Hematopoietic multipotent progenitor cell treated with erythropoietin and hydrocortisone succinate and interleukin-3 and kit ligand, for 17 days (in vitro differentiated cells): ENCODE results near the gene NRN1.
"Not testable (repeated sequence)": the region's sequence is repeated elsewhere in the genome, so short reads cannot be mapped to it uniquely, and the experiment has no call there.

Source experiments
- DNase-seq: peaks from one replicate; pipeline ENCODE4 v3.0.0-alpha.2; 2015; ENCODE audit warnings: low spot score

The NRN1 gene, protein sequence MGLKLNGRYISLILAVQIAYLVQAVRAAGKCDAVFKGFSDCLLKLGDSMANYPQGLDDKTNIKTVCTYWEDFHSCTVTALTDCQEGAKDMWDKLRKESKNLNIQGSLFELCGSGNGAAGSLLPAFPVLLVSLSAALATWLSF

DNA sequence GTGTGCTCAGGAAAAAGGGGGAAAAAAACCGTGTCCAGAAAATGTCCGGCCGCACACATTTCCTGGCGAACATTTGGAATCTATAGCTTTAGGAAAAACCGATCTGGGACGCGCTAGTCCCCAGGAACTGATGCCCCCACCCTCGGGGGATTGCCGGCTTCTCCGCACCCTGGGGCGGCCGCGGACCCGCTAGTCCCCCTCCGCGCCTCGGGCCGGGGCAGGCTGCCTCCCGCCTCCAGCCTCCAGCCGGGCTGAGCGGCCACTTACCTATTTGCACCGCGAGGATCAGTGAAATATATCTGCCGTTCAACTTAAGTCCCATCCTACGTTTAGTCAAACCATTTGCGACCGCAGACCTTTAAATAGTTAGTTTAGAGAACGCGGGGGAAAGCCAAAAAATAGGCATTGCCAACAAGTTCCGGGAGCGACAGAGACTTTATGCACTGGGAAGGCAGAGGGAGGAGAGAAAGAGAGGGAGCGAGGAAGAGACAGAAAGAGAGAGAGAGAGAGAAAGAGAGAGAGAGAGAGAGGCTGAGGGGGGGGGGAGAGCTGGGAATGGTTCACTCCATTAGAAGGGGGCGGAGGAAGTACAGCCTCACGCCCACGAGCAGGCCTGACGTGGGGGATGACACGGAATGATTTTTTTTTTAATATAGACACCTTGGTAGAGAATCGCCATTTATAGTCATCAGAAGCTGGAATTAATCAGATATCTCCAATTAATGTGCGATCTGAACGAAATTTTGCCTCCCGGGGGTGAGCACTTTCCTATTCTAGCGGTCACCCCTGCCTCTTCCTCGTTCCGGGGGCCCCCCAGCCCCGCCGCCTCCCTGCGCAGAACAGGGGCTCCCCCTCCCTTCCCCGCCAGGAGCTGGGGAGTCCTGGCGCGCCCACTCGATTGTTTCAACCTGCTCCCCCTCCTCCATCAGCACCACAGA, at the start of gene NRN1:
TSS of gene NRN1 (minus strand) at position 498 of the 938 bp plus-strand sequence. CDS start at position 322, 176 bp downstream.
- no peak for DNase-seq

GRCh38 chr6:6052216-6052615, 45.5 kb upstream of the NRN1 start:
- no peak for DNase-seq

- no peak for DNase-seq
Observed at GRCh38 chr6:6046716-6047115, 40.0 kb upstream of the NRN1 start.

DNA sequence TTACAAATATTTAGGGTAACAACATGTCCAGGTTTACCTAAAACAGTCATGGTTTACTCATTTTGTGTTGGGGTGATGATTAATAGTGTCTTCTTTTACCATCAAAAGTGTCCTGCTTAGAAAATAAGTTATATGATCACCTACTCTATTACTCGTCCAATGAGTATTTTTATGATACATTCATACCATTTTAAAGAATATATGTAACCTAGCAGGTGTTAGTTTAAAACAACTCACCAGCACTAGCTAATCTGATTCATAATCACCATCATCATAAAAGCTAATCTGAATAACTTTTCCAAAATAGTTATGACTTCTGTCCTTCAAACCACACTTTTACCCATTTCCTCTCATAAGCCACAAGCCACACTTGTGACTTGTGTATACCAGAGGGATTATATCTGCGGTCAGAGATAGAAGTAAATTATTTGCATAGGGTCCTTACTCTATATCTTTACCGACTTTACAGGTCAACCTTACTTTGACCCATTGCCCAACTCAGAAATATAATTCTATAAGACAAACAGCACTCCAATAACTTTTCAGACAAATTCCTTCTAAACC, 33.3 kb upstream of the NRN1 start:
- no peak for DNase-seq

DNA sequence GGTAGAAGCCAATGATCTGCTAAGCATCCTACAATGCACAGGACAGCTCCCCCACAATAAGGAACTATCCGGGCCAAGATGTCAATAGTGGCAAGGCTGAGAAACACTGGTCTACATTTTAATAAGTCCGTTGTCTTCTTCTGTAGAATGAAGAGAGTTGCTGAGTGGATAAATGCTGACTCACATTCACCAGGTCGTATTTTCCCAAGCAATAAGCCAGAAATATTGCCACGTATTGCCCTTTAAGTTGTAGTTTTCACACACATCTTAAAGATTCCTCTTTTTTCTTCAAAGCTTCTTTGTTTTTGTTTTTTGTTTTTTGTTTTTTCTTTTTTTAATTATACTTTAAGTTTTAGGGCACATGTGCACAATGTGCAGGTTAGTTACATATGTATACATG, 30.5 kb upstream of the NRN1 start:
- no peak for DNase-seq

GRCh38 chr6:6033858-6034257, 27.1 kb upstream of the NRN1 start:
- no peak for DNase-seq

- DNase-seq: no peak
Observed at GRCh38 chr6:6026513-6027205, 19.9 kb upstream of the NRN1 start.

GRCh38 chr6:6025736-6026135, 19.0 kb upstream of the NRN1 start:
- DNase-seq: no peak

DNA sequence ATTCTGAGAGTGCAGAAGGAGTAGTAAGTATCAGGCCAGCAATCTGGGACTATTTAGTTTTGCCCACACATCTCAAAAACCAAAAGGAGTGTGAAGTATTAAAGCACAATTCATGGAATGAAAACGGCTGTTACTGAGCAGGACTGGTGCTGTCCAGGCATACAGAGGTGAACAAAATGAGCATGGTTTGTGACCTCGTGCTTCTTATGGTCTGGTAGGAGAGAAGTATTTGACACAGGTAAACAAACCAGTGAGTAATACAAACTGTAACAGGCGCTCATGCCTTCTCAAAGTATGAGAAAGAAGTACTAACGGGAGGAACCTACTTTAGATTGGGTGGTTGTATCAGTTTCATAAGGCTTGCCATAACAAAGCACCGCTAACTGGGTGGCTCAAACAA, 17.5 kb upstream of the NRN1 start:
- no peak for DNase-seq

DNA sequence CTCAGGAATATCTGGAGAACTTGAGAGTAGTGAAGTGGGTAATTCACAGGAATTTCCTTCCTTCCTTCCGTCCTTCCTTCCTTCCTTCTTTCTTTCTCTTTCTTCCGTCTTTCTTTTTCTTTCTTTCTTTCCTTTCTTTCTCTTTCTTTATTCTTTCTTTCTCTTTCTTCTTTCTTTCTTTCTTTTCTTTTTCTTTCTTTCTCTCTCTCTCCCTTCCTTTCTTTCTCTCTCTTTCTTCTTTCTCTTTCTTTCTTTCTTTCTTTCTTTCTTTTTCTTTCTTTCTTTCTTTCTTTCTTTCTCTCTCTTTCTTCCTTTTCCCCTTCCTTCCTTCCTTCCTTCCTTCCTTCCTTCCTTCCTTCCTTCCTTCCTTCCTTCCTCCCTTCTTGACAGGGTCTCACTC, 16.1 kb upstream of the NRN1 start:
- not testable (repeated sequence) for DNase-seq

- peak; percentile 15 for DNase-seq
Observed at GRCh38 chr6:6008648-6009421, 2.1 kb upstream of the NRN1 start.

DNA sequence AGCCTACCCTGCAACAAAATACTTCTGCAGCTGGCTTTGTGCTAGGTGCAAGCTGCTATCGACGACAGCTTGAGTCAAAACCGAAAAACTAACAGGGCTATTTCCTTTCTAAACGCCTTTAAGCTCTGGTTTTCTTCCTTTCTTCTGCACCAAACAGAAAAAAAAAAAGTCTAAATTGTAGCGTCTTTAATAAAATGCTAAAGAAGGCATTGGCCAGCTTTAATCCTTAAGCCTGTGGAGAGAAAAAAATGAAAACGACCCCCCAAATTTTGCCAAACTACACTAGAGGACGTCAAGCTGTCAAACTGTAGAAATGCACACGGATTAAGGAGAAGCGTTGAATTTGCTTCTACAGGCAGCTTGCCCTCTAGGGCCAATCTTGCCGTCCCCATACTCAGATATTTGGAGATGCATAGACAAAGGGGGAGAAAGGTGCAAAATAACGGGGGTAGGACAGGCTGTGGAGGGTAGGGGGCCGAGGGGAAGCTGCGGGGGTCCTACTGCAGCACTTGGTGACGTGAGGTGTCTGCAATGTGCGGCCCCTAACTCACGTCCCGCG, 1.4 kb upstream of the NRN1 start:
- no peak for DNase-seq

GRCh38 chr6:6007366-6008088, 802 bp upstream of the NRN1 start:
- no peak for DNase-seq

DNA sequence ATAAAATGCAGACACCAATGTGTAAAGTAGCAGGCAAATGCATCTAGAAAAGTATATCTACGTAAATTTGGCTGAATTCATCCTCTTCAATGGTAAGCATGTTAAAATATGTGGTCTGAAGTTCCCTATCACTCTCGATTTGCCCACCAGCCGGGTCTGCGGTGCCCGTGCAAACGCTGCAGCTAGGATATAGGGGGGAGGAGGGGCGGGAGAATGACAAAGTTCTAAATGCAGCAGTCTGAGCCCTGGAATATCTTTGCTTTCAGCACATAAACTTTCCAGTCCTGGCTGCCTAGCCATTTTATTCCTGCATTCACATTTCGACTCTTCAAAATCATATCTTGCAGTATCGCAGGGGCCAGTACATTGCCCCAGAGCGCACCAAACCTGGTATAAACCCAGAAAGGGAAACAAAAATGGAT, 708 bp downstream of the NRN1 start:
- no peak for DNase-seq

DNA sequence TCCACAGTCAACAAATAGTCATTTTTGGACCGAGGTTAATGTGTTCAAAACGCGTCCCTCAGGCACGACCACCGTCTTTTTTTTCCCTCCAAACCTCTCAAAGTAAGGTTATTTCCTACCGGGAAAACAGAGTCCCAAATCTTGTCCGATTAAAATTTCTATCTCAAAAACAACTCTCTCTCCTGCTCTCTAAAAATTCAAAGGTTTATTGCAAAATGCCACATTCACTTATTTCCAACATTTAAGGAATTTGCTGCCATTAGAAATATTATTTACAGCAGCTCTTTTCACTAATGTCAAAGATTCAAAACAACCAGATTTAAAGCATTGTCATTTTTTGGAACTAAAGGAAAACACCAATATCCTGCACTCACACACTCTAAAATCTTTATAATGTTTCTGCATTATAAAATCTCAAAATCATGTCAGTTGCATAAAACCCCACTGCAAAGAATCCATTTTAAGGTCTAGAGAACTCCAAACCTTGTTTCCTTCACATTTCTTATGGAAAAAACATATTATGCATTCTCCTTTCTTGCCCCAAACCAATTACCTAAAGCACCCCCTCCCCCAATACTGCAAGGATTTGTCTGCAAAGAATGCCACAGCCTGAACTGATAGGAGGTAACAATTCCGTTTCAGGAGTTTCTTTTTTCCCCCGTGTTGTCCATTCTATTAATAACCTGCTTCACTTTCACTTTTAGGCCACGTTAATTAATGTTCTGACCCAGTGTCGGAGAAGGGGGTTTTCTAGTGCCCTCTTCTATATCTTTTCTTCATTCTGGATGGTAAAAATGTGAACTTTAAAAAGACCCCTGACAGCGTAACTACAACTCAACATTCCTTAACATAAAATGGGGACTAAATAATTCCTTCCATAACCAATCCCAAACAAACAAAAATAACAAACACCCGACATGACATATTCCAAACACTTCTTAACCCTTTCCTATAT, 1.4 kb downstream of the NRN1 start:
- DNase-seq: no peak

GRCh38 chr6:6004390-6004995, 2.2 kb downstream of the NRN1 start:
- DNase-seq: no peak

DNA sequence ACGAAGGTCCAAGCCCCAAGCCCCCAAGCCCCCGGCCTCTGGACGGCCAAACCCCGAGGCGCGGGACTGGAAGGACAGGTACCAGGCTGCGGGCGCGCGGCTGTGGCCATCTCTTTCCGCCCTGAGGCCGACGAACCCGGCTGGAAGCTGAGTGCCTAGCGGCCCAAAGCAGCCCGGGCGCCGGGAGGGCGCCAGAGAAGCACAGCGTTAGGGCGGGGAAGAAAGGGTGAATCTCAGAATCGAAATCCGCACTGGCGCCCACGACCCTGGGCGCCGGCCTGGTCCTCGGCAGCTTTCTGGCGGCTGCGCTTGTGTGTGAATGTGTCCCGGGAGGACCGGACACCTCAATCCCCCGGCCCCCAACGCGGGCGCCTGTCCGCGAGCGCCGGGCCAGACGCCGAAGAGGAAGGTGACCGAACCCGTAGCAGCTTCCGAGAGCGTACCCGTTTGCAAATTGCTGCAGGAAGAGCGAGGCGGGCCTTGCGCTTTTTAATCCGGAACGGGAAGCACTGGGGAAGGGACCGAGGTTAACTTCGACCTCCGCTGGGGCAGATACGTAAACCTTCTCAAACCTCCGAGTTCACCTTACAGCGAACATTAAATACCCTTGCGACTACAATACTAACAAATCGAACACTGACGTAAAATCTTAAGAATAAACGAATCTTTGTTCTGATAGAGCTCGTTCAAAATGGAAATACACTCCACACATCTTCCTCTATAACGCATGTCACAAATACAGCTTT, 2.9 kb downstream of the NRN1 start:
- DNase-seq: no peak

GRCh38 chr6:6002848-6003620, 3.7 kb downstream of the NRN1 start:
- no peak for DNase-seq
